Stimulated activated CD8-positive, alpha-beta memory T cell treated with anti-CD3 and anti-CD28 coated beads, Interleukin-4, amount 100 ng/mL, for 24 hours (primary cell): ENCODE measurements around the gene GJC1.
A peak's percentile ranks its signal among the peaks of the same experiment; 100 is the strongest.

ENCODE experiments used
- DNase-seq: peaks from one replicate; pipeline ENCODE4 v3.0.0-alpha.2; 2020; ENCODE audit warnings: low read depth

Gene GJC1

GRCh38 chr17:44829523-44830358 is at the start of gene GJC1:
Gene GJC1 (minus strand): TSS chr17:44830287. CDS start chr17:44805817, 24,470 bp downstream.
- DNase-seq, result peak; percentile 6

GRCh38 chr17:44879376-44879775 is 49.3 kb upstream of the GJC1 start:
- DNase-seq, result no peak

GRCh38 chr17:44878627-44879221 is 48.6 kb upstream of the GJC1 start:
- no peak for DNase-seq

DNA sequence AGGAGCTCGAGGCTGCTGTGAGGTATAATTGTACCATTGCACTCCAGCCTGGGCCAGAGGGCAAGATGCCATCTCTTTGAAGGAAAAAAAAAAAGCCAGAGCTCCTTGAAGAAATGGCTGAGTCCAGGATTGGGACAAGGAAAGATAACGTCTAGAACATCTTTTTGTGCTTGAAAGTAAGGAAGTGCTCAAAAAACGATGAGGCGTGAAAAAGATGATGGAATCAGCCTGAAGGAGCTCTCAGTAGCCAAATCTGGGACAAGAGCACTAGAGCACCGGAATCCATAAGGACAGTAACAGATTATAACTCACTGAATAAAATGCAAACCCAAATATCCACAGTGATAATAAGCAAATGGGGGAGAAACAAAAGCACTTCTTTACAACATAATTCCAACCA is 47.0 kb upstream of the GJC1 start:
- no peak for DNase-seq

DNA sequence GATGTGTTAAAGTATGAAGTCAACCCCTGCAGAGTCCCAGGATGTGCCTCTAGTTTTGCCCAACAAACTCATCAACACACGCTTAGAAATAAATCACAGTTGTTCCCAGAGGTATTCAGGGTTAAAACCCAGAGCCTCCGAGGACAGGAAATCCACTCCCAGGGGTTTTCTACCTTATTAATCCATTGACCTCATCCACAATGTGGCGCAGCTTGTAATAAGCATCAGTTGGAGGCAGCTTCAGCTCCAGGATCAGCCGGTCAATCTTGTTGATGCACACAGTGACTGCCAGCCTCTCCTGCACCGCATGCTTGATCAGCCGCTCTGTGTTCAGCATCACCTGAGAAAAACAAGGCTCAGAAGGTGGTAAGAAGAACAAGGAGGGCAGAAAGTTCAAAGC is 45.7 kb upstream of the GJC1 start:
- DNase-seq, result no peak

GRCh38 chr17:44872131-44872768 is 42.2 kb upstream of the GJC1 start:
- DNase-seq, result no peak

GRCh38 chr17:44871556-44871955 is 41.5 kb upstream of the GJC1 start:
- DNase-seq, result no peak

GRCh38 chr17:44867841-44868240 is 37.8 kb upstream of the GJC1 start:
- DNase-seq, result no peak

- DNase-seq, result no peak
Observed at GRCh38 chr17:44865931-44866330, 35.8 kb upstream of the GJC1 start.

DNA sequence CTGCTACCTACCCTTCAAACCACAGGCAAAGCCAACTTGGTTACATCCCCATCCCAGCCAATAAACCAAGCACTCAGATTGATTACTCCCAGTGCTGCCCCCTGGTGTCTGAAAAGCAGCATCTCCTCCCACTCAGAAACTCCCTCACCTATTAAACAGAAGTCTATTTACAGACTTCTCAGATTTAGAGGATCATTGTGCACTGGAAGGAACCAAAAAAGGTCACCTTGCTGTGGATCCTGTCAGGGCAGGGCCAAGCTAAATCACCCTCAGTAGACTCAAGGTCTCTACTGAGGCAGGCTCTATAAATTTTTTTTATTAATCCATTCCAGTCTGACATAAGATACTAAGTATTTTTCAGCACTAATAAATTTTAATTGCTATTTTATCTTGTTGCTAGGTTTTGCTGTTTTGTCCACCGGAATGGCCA is 35.2 kb upstream of the GJC1 start:
- DNase-seq, result peak; percentile 30

DNA sequence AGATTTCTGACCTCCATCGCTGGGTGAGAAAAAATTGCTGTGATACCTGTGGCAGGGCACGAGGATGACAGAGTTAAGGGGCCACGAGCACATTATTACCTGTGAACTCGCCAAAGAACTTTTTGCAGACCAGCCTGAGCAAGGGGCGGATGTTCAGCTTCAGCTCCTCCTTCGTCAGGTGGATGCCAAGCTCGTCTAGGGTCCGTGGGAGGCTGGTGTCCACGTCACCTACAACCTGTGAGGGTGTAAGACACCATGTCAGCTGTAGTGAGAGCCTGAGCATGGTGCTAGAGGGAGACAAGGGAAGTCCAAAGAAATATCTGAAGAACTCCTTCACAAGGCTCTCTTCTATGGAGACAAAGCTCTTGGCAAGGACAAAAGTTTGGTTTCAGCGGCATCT is 34.7 kb upstream of the GJC1 start:
- DNase-seq, result no peak

- DNase-seq, result no peak
Observed at GRCh38 chr17:44863061-44863918, 33.2 kb upstream of the GJC1 start.

- DNase-seq, result no peak
Observed at GRCh38 chr17:44862278-44862914, 32.3 kb upstream of the GJC1 start.

- DNase-seq, result no peak
Observed at GRCh38 chr17:44859701-44860100, 29.6 kb upstream of the GJC1 start.

DNA sequence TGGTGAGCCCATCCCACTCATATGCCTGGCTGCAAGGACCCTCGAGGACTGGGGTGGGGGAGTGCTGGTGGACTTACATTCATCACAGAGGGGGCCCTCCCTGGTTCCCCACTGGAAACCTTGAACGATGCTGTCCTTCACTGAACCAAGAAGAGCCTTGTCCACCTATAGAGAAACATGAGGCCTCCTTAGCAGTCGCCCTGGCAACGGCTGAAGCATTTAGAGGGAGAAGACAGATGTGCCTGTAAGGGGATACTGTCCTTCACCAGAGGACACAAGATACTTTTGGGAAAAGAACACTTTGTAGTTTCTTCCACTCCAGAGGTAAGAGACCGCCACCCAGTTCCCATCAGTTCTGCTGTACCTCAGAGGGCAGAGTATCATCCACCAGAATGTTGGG is 24.1 kb upstream of the GJC1 start:
- DNase-seq, result no peak

DNA sequence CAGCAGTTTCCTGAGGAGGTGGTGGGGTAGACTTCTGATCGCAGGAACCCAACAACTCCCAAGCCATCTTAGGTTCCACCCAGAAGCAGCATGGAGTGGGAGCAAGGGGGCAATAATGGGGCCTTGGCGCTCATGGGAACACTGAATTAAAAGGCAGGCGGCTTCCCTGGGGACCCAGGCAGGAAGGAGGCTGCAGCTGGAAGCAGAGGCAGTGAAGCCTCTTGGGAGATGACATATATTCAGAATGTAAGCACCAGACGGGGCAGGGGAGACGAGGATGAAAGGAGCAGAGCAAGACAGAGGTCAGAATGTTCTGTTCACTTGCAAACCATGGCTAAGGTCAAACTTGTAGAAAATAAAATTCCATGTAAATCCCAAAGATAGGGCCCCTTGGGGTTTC is 20.5 kb upstream of the GJC1 start:
- DNase-seq, result no peak

GRCh38 chr17:44850025-44850424 is 19.9 kb upstream of the GJC1 start:
- no peak for DNase-seq

DNA sequence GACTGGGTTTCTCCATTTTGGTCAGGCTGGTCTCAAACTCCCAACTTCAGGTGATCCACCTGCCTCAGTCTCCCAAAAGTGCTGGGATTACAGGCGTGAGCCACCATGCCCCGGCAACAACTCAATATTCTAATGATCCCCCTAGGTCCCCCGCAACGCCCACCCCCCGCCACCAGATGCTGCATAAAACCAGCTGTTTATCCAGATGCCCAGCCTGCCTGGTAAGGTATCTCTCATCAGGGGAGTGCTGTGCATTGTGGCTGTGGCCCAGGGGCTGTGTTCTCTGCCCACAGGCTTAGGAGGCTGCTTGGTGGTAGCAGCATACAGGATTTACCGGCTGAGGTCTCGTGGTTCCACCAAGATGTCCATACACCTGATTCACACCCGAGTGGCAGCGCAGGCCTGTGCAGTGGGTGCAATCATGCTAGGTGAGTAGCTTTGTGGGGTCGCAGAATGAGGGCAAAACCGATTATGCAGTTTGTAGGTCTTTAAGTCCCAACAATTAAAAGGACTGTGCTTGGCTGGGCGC is 18.9 kb upstream of the GJC1 start:
- DNase-seq, result no peak

DNA sequence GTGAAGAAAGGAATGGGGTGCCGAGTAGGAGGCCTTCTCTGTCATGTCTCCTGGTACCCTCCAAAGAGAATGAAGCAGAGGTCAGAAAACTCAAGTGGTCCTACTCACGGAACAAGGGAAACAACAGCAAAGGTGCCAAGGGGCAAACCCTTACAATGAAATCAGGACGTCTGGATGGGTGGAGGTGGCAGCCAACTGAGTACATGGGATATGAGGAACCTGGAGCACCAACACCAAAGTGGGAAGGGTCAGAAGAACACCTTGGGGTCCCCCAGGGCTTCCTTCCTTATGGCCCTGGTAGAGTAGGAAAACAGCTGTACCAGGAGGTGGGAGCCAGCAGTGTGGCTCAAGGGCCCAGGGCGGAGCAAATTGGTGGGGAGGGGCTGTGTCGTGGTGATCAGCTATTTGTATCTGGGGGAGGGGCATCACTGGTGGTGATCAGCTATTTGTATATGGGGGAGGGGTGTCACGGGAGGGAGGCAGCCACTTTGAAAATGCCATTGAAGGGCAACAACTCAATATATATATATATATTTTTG is 18.2 kb upstream of the GJC1 start:
- no peak for DNase-seq

DNA sequence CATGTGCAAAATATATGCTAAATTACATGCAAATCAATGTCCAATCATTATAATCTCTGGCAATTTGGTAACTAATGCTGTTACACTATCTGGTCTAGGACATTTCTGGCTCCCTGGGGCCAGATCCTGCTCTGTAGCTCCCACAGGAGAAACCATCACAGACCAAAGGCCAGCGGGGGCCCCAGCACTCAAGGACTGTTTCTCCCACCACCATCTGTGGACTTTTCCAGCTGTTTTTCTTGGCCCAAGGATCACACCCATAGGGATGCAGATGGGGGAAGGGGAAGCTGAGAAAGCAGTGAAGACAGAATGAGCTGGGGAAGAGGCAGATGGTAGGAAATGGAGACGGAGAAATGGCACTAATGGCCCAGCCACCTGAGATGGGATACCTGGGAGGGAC is 17.5 kb upstream of the GJC1 start, which contains the start of gene HIGD1B:
TSS of gene HIGD1B (plus strand) at position 298 of the 400 bp plus-strand sequence. CDS start 270 bp downstream, outside the sequence.
- no peak for DNase-seq

GRCh38 chr17:44846206-44846605 is 16.1 kb upstream of the GJC1 start:
- DNase-seq, result no peak
